Esophagus muscularis mucosa (tissue), 3 donors: ENCODE results near the gene KCNH1.

Source experiments
- CTCF ChIP-seq, 3 experiments: fragments of 200-600 bp in 2 of 3; fragments of 450-650 bp in 1 of 3; sonication (generic) in 2 of 3; IDR thresholded peaks; one replicate each; pipeline ENCODE4 v1.5.1; 2017 to 2019; ENCODE audit warnings: antibody characterized with exemption in 3 of 3, mild to moderate bottlenecking in 2 of 3, moderate library complexity in 1 of 3
- POLR2A ChIP-seq: fragments of 450-650 bp; IDR thresholded peaks from one replicate; pipeline ENCODE4 v1.6.1; 2017; ENCODE audit warnings: antibody characterized with exemption, moderate library complexity, mild to moderate bottlenecking, low read depth

GRCh38 chr1:210657806-210658205 is 476.1 kb downstream of the KCNH1 start:
- TF ChIP-seq CTCF (IDR thresholded peaks at IDR 0.05) (no peak), POLR2A (no peak)
